Effector memory CD4-positive, alpha-beta T cell (primary cell): Measurements from ENCODE around the gene GATAD2B.
"Not testable (repeated sequence)": the region's sequence is repeated elsewhere in the genome, so short reads cannot be mapped to it uniquely, and the experiment has no call there.

ENCODE experiments used
- DNase-seq, 3 donors: peaks; one replicate each; pipeline ENCODE4 v3.0.0-alpha.2; 2020
- H3K27ac ChIP-seq: 2 replicates; pipeline ENCODE4 v1.7.0; 2013; ENCODE audit warnings: mild to moderate bottlenecking, low read length, moderate library complexity; ENCODE audit not compliant: insufficient read depth, poor library complexity, severe bottlenecking
- H3K27me3 ChIP-seq: replicated peaks from 2 replicates; pipeline ENCODE4 v1.7.0; 2013; ENCODE audit warnings: mild to moderate bottlenecking, low read length; ENCODE audit not compliant: insufficient read depth, control insufficient read depth, poor library complexity, severe bottlenecking
- H3K36me3 ChIP-seq: 2 replicates; pipeline ENCODE4 v1.7.0; 2013; ENCODE audit warnings: mild to moderate bottlenecking, low read length, moderate library complexity; ENCODE audit not compliant: control insufficient read depth, insufficient read depth
- H3K4me1 ChIP-seq: 2 replicates; pipeline ENCODE4 v1.7.0; 2013; ENCODE audit warnings: low read length, mild to moderate bottlenecking; ENCODE audit not compliant: control insufficient read depth, insufficient read depth, poor library complexity, severe bottlenecking
- H3K4me3 ChIP-seq: 2 replicates; pipeline ENCODE4 v1.7.0; 2013; ENCODE audit warnings: low read length, low read depth, mild to moderate bottlenecking; ENCODE audit not compliant: insufficient read depth, poor library complexity, severe bottlenecking
- H3K9me3 ChIP-seq: 2 replicates; pipeline ENCODE4 v1.7.0; 2013; ENCODE audit warnings: mild to moderate bottlenecking, low read length, moderate library complexity; ENCODE audit not compliant: control insufficient read depth

GATAD2B gene

GRCh38 chr1:153774026-153774595, 148.7 kb downstream of the GATAD2B start:
- Histone ChIP-seq H3K36me3 (peaks cover 27% of the 10 kb centered on the region), H3K9me3 (no peaks in the 10 kb centered on the region), H3K4me3 (no peak overlapping the region), H3K27me3 (no peaks in the 10 kb centered on the region), H3K27ac (no peak overlapping the region), H3K4me1 (peaks cover 11% of the 10 kb centered on the region)
- DNase-seq: no peak

- Histone ChIP-seq H3K27me3 (no peaks in the 10 kb centered on the region), H3K27ac (no peak overlapping the region), H3K4me1 (peaks cover 11% of the 10 kb centered on the region), H3K4me3 (no peak overlapping the region), H3K9me3 (no peaks in the 10 kb centered on the region), H3K36me3 (peaks cover 34% of the 10 kb centered on the region)
- DNase-seq: no peak
These were observed 149.5 kb downstream of the GATAD2B start for GRCh38 chr1:153773096-153773921.

GRCh38 chr1:153771841-153772593, 150.8 kb downstream of the GATAD2B start:
- Histone ChIP-seq H3K9me3 (no peaks in the 10 kb centered on the region), H3K27me3 (no peaks in the 10 kb centered on the region), H3K4me1 (peaks cover 11% of the 10 kb centered on the region), H3K4me3 (no peak overlapping the region), H3K27ac (no peak overlapping the region), H3K36me3 (peaks cover 45% of the 10 kb centered on the region)
- DNase-seq: no peak

- H3K27me3 ChIP-seq: no peaks in the 10 kb centered on the region
- H3K4me1 ChIP-seq: peaks cover 9% of the 10 kb centered on the region
- no peaks in the 10 kb centered on the region for H3K9me3 ChIP-seq
- peaks cover 45% of the 10 kb centered on the region for H3K36me3 ChIP-seq
- H3K27ac ChIP-seq: no peak overlapping the region
- H3K4me3 ChIP-seq: no peak overlapping the region
- no peak for DNase-seq
These were observed 151.5 kb downstream of the GATAD2B start for GRCh38 chr1:153771261-153771660.

- no peak for DNase-seq
- no peak overlapping the region for H3K4me3 ChIP-seq
- no peaks in the 10 kb centered on the region for H3K27me3 ChIP-seq
- peaks cover 45% of the 10 kb centered on the region for H3K36me3 ChIP-seq
- no peaks in the 10 kb centered on the region for H3K9me3 ChIP-seq
- H3K4me1 ChIP-seq: peaks cover 6% of the 10 kb centered on the region
- no peak overlapping the region for H3K27ac ChIP-seq
These were observed 152.0 kb downstream of the GATAD2B start for GRCh38 chr1:153770797-153771196.

GRCh38 chr1:153769221-153769620, 153.6 kb downstream of the GATAD2B start:
- Histone ChIP-seq H3K4me3 (no peak overlapping the region), H3K36me3 (peaks cover 49% of the 10 kb centered on the region), H3K27ac (no peak overlapping the region), H3K27me3 (no peaks in the 10 kb centered on the region), H3K9me3 (no peaks in the 10 kb centered on the region), H3K4me1 (no peaks in the 10 kb centered on the region)
- no peak for DNase-seq

- DNase-seq: no peak
- no peaks in the 10 kb centered on the region for H3K4me1 ChIP-seq
- no peak overlapping the region for H3K27ac ChIP-seq
- H3K36me3 ChIP-seq: peaks cover 53% of the 10 kb centered on the region
- no peaks in the 10 kb centered on the region for H3K27me3 ChIP-seq
- H3K9me3 ChIP-seq: no peaks in the 10 kb centered on the region
- no peak overlapping the region for H3K4me3 ChIP-seq
These were observed 154.2 kb downstream of the GATAD2B start for GRCh38 chr1:153768316-153769181.

GRCh38 chr1:153767519-153767918, 155.3 kb downstream of the GATAD2B start:
- Histone ChIP-seq H3K36me3 (peaks cover 49% of the 10 kb centered on the region), H3K27me3 (no peaks in the 10 kb centered on the region), H3K9me3 (no peaks in the 10 kb centered on the region), H3K4me1 (no peaks in the 10 kb centered on the region), H3K27ac (no peak overlapping the region), H3K4me3 (no peak overlapping the region)
- no peak for DNase-seq

DNA sequence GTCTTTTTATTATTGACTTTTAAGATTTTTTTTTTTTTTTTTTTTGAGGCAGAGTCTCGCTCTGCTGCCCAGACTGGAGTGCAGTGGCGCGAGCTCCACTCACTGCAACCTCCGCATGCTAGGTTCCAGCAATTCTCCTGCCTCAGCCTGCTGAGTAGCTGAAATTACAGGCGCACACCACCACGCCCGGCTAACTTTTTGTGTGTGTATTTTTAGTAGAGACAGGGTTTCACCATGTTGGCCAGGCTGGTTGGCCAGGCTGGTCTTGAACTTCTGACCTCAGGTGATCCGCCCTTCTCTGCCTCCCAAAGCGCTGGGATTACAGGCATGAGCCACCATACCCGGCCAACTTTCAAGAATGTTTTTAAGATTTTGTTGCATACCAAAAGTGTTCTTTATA, 156.1 kb downstream of the GATAD2B start:
- not testable (repeated sequence) for H3K27ac ChIP-seq, H3K4me3 ChIP-seq, DNase-seq, H3K9me3 ChIP-seq, H3K4me1 ChIP-seq, H3K27me3 ChIP-seq
- H3K36me3 ChIP-seq: peaks cover 45% of the 10 kb centered on the region
